Fibroblast of the conjunctiva (primary cell): Measurements from ENCODE around the gene ZNF750.
"Not testable (repeated sequence)": the region's sequence is repeated elsewhere in the genome, so short reads cannot be mapped to it uniquely, and the experiment has no call there.

Experiments
- DNase-seq: peaks from one replicate; pipeline ENCODE4 v3.0.0-alpha.2; 2010; ENCODE audit warnings: low read depth

Gene ZNF750

DNA sequence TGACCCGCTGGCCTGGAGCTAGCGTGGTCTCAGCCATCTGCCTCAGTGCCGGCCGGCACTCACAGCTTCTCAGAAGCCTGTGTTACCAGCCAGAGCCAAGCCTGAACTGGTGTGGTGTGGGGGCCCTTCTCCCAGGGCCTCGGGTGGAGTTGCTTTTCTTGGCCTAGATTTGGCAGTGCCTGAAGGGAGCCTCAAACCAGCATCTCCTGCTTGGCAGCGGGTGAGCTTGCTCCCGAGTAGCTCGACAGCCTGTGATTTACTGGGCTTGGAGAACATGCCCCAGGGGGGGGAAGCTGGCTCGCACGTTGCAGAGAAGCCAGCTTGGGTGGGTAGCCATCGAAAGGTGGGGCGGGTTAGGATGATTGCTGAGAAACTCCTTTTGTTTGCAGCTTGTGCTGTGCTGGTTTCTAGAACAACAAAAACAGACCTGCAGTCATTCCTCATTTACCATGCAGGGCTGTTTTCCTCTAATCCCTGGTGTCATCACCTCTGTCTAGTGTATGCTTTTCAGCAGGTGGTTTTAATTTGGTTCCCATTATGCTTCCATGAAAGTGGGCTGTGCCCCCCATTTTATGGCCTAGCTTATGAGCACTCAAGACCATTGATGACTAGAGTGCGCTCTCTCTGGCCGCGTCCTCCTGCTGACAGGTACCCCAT is 45.7 kb downstream of the ZNF750 start:
- peak; percentile 32 for DNase-seq

DNA sequence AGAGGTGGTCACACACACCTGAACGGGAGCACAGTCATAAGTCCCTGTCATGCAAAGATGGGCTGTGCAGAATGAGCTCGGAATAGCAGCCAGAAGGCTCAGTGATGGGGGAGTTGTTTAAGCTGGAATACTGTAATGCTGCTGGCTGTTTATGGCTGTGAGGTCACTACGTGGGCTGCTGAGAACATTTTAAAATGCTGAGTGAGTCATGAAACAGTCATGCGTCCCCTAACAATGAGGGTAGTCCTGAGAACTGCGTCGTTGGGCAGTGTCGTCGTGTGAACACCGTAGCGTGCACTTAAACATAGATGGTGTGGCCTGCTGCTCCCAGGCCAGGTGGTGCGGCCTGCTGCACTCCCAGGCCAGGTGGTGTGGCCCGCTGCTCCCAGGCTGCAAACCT is 48.3 kb downstream of the ZNF750 start:
- peak; percentile 21 for DNase-seq

DNA sequence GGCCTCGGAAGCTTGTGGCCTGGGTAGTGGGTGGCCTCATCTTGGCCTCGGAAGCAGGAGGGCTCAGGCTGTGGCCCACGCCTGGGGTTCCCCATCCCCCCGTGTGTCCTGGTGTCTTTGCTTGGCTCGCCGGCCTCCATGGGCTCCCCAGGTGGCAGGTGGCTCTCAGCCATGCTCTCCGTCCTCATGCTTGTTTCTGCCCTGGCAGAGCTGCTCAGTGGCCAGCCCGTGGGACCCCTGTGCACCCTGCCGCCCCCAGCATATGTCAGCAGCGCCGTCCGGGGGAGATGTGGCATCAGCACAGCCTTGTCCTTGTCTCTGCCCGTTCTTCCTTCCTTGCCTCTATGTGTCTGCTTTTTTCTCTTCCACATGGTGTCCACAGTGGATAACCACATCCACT is 49.4 kb downstream of the ZNF750 start:
- DNase-seq = no peak

DNA sequence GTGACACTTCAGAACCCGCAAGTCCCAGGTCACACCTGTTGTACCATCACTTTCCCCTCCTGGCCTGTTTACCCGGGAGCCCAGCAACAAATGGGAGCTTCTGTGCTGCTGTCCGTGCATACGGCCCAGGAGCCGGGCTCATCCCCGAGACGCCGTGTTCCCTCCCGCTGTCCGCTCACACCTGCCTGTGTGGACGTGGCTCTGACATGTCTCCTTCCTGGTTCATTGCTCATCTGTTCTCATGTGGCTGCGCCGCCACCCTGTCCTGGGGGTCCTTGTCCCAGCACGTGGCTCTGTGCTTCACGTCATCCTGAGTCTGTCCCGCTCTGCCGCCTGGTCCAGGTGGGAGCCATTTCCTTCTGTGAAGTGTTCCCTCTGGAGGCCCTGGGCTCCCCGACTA is 50.0 kb downstream of the ZNF750 start:
- DNase-seq = no peak

DNA sequence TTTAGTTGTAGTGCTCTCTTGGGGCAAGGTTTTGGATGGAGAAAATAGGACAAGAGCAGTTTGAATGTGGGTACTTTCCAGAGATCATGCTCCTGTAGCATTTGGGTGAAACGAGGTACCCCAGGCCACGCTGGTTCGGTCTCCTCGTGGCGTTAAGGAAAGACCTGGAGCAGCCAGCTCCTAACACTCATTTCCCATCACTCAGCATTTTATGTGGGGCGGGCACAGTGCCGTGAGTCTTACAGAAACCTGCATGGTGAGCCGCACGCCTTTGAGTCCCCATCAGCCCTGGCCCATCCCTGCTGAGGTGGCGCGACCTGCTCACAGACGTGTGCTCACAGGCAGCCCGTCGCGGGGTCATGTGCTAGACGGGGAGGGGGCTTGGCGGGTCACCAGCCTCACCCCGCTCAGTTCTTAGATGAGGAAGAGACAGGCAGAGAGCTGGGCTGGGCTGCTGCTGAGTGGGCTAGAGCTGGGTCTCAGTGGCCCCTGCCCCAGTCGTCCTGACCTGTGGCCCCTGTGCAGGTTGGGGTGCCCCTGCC is 50.7 kb downstream of the ZNF750 start:
- no peak for DNase-seq

DNA sequence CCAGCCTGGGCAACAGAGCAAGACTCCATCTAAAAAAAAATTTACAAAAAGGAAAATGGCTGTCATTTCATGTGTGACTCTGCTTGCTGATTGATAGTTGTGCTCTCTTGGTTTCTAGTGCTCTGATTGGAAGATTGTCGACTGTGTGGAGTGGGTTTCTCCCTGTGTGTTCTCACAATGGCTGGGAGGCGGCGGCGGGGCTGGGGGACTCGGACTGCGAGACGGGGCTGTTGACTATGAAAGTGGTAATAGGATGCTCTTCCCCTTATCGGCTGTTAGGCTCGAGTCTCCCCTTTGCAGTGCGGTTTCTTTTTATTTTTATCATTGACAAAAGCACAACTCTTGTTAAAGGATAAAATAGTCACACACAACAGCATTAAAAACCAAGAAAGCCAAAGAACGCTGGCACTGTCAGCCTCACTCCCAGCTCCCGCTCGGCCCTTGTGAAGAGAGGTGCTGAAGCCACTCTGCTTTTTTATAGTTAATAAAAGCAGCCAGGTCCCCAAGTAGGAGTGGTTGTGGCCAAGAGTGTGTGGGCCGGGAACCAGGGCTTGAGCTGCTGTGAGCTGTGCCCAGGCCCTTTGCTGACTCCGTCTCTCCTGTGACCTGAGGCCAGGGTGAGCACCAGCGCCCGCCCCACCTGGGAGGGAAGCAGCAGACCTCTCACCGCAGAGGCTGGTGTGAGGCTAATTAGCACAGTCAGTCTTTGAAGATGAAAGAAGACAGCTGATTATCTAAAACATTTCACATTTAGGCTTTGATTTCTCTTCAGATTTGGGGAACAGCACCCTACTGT is 51.4 kb downstream of the ZNF750 start:
- no peak for DNase-seq

DNA sequence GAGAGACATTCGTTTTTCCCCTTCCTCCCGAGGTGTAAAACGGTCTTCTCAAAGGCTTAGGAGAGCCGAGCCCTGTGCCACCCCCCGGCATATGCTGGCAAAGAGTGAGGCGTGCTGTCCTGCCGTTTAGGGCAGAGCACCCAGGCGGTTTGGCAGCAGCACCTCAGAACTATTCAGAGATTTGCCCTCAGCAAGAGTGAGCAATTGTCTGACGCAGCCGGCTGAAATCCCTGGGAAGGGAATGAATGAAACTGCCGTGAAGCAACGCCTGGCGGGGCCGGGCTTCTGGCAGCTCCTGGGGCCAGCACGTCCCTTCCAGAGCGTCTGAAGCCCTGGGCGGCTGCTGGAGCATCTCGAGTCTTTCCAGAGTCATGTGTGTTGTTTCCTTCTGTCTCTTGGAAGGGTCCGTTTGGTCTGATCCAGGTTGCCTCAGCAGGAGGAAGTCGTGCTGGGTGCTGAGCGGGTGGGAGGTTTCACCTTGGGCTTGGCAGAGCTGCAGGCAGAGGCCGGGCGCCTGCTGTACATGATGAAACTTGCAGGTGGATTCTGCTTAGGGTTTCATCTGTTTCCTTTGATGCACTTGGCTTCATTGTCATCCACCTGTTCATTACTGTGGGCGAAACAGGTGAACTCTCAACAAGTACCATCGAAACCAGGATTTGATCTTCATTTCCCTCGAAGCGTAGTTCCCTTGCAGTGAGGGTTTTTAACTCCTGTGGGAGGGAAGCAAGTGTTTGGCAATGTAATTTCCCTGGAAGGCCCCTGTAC is 52.6 kb downstream of the ZNF750 start:
- DNase-seq = peak; percentile 39

DNA sequence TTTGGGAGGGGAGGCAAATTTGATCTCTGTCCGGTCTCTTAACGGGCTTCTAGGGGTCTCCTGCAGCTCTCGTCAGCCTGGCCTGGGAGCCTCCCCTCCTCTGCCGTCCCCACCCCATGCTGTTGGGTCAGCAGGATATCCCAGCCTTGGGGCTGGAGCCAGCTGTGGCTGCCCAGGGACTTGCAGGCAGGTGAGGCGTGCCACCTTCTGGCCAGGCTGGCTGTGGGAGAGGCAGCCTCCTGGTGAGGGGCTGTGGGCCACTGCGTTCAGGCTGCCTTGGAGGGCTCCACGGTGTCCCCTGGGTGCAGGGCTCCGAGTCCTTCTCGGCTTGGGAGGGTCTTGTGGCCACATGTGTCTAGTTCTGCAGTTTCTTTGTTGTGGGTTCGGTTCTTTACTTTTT is 53.4 kb downstream of the ZNF750 start:
- DNase-seq = no peak

DNA sequence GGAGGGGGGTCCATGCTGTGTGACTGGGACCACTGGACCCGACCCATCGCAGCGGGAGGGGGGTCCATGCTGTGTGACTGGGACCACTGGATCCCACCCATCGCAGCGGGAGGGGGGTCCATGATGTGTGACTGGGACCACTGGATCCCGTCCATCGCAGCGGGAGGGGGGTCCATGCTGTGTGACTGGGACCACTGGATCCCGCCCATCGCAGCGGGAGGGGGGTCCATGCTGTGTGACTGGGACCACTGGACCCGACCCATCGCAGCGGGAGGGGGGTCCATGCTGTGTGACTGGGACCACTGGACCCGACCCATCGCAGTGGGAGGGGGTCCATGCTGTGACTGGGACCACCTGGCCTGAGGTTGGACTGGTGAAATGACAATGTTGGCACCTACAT is 54.2 kb downstream of the ZNF750 start:
- not testable (repeated sequence) for DNase-seq

DNA sequence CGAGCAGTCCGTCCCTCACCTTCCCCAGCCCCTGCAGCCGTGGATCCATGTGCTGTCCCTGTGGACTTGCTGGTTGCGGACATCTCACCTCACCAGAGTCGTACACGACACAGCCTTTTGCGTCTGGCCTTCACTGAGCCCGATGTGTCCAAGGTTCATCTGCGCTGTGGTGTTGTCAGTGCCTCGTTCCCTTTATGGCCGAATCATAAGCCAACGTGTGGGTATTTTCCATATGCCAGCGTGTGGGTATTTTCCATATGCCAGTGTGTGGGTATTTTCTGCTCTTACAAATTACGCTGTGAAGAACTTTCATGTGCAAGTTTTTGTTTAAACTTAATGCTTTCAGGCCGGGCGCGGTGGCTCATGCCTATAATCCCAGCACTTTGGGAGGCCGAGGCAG is 56.3 kb downstream of the ZNF750 start:
- no peak for DNase-seq

DNA sequence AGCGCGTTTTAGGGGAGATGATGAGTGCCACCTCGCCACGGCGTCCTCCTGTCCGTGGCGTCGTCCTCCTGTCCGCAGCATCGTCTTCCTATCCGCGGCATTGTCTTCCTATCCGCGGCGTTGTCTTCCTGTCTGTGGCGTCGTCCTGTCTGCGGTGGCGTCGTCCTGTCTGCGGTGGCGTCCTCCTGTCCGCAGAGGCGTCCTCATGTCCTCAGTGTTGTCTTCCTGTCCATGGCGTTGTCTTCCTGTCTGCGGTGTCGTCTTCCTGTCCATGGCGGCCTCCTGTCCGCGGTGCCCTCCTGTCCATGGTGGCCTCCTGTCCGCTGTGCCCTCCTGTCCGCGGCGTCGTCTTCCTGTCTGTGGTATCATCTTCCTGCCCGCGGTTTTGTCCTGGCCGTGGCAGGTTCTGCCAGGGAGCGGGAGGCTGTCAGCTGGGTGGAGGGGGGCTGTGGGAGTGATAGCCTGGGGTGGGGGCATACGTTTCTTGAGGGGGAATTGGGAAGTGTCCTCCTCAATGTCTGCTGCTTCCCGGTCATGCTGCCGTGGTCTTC is 57.1 kb downstream of the ZNF750 start:
- DNase-seq = no peak

DNA sequence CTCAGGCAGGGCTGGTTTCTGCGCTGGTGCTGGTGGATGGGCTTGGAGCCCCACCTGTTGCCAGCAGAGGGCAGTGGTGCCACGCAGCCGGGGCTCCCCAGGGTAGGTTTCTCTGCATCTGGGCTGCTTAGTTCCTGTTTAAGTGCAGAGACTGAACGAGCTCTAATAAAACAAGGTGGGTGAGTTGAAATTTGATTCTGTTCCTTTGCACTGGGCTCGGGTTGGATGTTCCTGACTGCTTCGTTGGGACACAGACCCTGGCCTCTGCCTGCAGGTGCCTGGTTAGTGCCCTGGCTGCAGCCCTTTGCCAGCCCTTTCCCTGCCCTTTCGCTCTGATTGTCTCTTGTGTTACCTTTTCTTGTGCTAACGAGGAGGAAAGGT is 57.9 kb downstream of the ZNF750 start:
- DNase-seq = peak; percentile 43

DNA sequence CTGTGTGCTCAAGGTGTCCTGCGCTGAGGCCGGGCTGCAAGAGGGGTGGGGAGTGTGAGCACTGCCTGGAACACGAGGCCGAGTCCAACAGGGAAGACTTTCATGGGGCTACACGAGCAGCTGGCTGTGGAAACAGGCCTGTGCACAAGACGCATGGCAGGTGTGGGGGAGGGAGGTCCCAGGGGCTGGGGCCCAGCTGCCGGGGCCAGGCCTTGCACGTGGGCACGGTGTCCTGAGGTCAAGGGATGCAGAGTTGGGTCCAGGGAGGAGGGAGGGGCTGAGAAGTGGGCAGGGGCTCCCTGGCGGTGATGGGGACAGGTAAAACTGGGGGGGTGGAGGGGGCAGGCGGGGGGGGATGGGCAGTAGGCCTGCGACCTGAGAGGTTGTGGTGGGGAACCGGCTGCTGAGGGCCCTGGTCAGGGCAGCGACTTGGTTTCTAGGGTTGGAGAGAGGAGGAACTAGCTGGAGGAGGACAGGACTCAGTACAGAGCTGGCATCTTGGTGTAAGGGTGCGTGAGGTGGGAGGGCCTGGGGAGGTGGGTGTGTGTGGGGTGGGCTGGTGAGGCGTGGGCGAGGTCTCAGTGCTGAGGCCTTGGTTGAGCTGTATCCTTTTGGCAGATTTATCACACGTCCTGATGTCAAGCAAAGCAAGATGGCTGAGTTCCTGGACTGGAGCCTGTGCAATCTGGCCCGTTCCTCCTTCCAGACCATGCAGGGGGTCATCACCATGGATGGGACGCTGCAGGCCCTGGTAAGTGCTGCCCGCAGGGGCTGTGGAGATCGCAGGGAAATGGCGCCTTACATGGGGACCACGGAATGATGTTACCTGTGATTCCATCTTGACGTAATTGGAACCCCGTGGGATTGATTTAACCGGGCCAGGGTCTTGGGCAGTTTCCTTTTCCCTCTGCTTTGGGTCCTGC is 58.6 kb downstream of the ZNF750 start:
- DNase-seq = no peak

DNA sequence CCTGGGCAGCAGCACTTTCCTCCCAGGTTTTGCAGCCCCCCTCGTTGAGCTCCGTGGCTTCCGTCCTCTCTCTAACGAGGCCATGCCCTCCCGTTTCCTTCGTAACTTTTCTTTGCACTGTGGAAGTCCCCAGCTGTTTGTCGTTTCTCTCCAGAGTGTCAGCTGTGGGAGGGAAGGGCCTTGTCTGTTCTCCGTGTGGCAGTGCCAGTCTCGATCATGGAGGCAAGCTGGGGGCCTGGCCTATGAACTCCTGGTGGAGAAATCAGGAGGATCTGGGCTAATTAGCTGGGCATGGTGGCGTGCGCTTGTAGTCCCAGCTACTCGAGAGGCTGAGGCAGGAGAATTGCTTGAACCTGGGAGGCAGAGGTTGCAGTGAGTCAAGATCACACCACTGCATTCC is 59.6 kb downstream of the ZNF750 start:
- no peak for DNase-seq

DNA sequence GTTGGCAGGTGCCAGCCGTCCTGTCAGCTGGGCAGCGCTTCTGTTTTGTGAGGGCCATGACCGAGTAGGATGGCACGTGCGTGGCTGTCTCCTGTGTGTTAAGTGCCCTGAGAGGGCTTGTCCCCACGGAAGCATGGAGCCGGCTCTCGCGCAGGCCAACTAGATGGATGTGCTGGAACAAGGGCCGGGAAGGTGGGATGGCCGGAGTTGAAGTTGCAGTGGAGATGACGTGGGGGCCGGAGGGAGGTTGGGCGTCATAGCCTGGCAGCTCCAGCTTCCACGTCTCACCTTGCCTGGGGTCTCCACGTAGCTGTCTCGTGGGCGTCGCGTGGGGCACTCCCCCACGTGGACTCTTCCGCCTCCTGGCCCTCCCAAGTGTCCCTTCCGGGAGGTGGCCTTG is 60.3 kb downstream of the ZNF750 start:
- DNase-seq = no peak
